Raji (cell line): ENCODE data around the gene KIF1A.

Source experiments
- POLR2A ChIP-seq: IDR thresholded peaks from 2 replicates; pipeline ENCODE4 v1.6.1; 2011; ENCODE audit warnings: low read depth, low read length, control low read depth; ENCODE audit not compliant: insufficient read depth

Gene KIF1A

GRCh38 chr2:240736281-240737250, 83.5 kb downstream of the KIF1A start:
- TF ChIP-seq POLR2A, result no peak

GRCh38 chr2:240735476-240735875, 84.5 kb downstream of the KIF1A start:
- TF ChIP-seq POLR2A, result no peak

- no peak for TF ChIP-seq POLR2A
Measured at GRCh38 chr2:240734756-240735155, 85.3 kb downstream of the KIF1A start.

- no peak for TF ChIP-seq POLR2A
Measured at GRCh38 chr2:240733803-240734495, 86.1 kb downstream of the KIF1A start.

GRCh38 chr2:240732911-240733622, 87.0 kb downstream of the KIF1A start:
- no peak for TF ChIP-seq POLR2A

GRCh38 chr2:240732184-240732583, 87.8 kb downstream of the KIF1A start:
- TF ChIP-seq POLR2A, result no peak

- no peak for TF ChIP-seq POLR2A
Measured at GRCh38 chr2:240731178-240731545, 88.9 kb downstream of the KIF1A start.

GRCh38 chr2:240730501-240731177, 89.4 kb downstream of the KIF1A start:
- TF ChIP-seq POLR2A, result no peak

- TF ChIP-seq POLR2A, result no peak
Measured at GRCh38 chr2:240728827-240729226, 91.2 kb downstream of the KIF1A start.

- TF ChIP-seq POLR2A, result no peak
Measured at GRCh38 chr2:240728361-240728760, 91.7 kb downstream of the KIF1A start.

- no peak for TF ChIP-seq POLR2A
Measured at GRCh38 chr2:240727913-240728312, 92.1 kb downstream of the KIF1A start.

GRCh38 chr2:240727439-240727838, 92.6 kb downstream of the KIF1A start:
- no peak for TF ChIP-seq POLR2A

GRCh38 chr2:240726876-240727275, 93.1 kb downstream of the KIF1A start:
- TF ChIP-seq POLR2A, result no peak

- no peak for TF ChIP-seq POLR2A
Measured at GRCh38 chr2:240725671-240726070, 94.3 kb downstream of the KIF1A start.

GRCh38 chr2:240725266-240725665, 94.8 kb downstream of the KIF1A start:
- no peak for TF ChIP-seq POLR2A
